Lower leg skin (tissue), 4 donors: ENCODE results near the gene PHLDB3. TPM values are rescaled to one million over a fixed set of nuclear protein-coding genes. Genes with fewer than 3 reads are reported as not detected.
"Not testable (repeated sequence)": the region's sequence is repeated elsewhere in the genome, so short reads cannot be mapped to it uniquely, and the experiment has no call there.

Experiments
- DNase-seq, 2 donors: peaks; one replicate each; pipeline ENCODE4 v3.0.0-alpha.2; 2019; ENCODE audit warnings: low spot score in 2 of 2
- H3K4me3 ChIP-seq: fragments of 200-600 bp; sonication (generic); 2 replicates; pipeline ENCODE4 v1.5.1; 2017; ENCODE audit warnings: mild to moderate bottlenecking, low read depth; ENCODE audit not compliant: poor library complexity, severe bottlenecking
- CTCF ChIP-seq, 3 donors: fragments of 450-650 bp; IDR thresholded peaks; one replicate each; pipeline ENCODE4 v1.5.1; 2016; ENCODE audit warnings: antibody characterized with exemption in 3 of 3, mild to moderate bottlenecking in 3 of 3, moderate library complexity in 2 of 3
- POLR2A ChIP-seq, 2 donors: fragments of 450-650 bp; IDR thresholded peaks; one replicate each; pipeline ENCODE4 v1.6.1; 2016 to 2017; ENCODE audit warnings: antibody characterized with exemption in 2 of 2, mild to moderate bottlenecking in 1 of 2, moderate library complexity in 1 of 2
- WGBS, 2 donors: methylation state at CpG; one replicate each; pipeline ENCODE4 v1.1.5; 2018; 5-methylcytosine and 5-hydroxymethylcytosine counted together
- intact Hi-C: fragments of 100-400 bp; cut with DNase I; formaldehyde crosslinking; loops from one replicate; pipeline ENCODE4 v1.15.0; 2023; ENCODE audit warnings: low total_unique reads
- total RNA-seq, 4 donors: library from RNA; depleted of rRNA; stranded (reverse); fragments of >200 nt; gene quantifications; one replicate each; pipeline ENCODE4 v1.1.0, GENCODE V29; 2016

The PHLDB3 gene
- total RNA-seq, 4 donors from 2014 or later = 86.9 to 136 (median 114) TPM

- peak in 1 of 2 donors; percentile 90 for DNase-seq
- WGBS, 2 donors = 1 to 4% methylated on average over 19 to 26 of the region's 26 CpGs
- intact Hi-C loops = no loop called here
- no peak for TF ChIP-seq POLR2A (IDR thresholded peaks at IDR 0.05)
- TF ChIP-seq CTCF (IDR thresholded peaks at IDR 0.05) = no peak
- peak overlapping the region; percentile 67 for H3K4me3 ChIP-seq
These were observed 21.6 kb upstream of the PHLDB3 start for GRCh38 chr19:43525836-43526771.

GRCh38 chr19:43524922-43525835 lies 20.6 kb upstream of the PHLDB3 start:
- WGBS, 2 donors = 10 to 12% methylated on average over 12 of the region's 12 CpGs
- TF ChIP-seq CTCF (IDR thresholded peaks at IDR 0.05) (no peak), POLR2A (IDR thresholded peaks at IDR 0.05) (no peak)
- intact Hi-C loops = no loop called here
- peak overlapping the region; percentile 8 for H3K4me3 ChIP-seq
- peak; percentile 69 to 94 for DNase-seq

GRCh38 chr19:43523696-43524095 lies 19.1 kb upstream of the PHLDB3 start:
- H3K4me3 ChIP-seq, intact Hi-C loops, DNase-seq: not testable (repeated sequence)
- WGBS, 2 donors = 88 to 93% methylated on average over 8 of the region's 8 CpGs

GRCh38 chr19:43522929-43523328 lies 18.4 kb upstream of the PHLDB3 start:
- 82% methylated on average over 5 of the region's 5 CpGs for WGBS, 2 donors

GRCh38 chr19:43519436-43520088 lies 15.0 kb upstream of the PHLDB3 start:
- peak; percentile 60 to 93 for DNase-seq
- 46% methylated on average over 10 of the region's 10 CpGs for WGBS, 2 donors
- TF ChIP-seq POLR2A (IDR thresholded peaks at IDR 0.05) (no peak), CTCF (IDR thresholded peaks at IDR 0.05) (peak in 1 of 3 donors; percentile 63)
- H3K4me3 ChIP-seq = no peak overlapping the region
- intact Hi-C loops = loop anchor here (2.0 kb wide), 1 partner anchor 75 kb away; no protein-coding TSS in a partner anchor

More at GRCh38 chr19:43522929-43523328, 18.4 kb upstream of the PHLDB3 start:
- DNase-seq = no peak
- H3K4me3 ChIP-seq = no peak overlapping the region
- intact Hi-C loops = no loop called here
- TF ChIP-seq POLR2A (IDR thresholded peaks at IDR 0.05) (no peak), CTCF (IDR thresholded peaks at IDR 0.05) (no peak)
